Activated B cell treated with CpG ODN at 0.5 μM for 24 hours (primary cell): ENCODE results near the gene SIRT7. TPM values are rescaled to one million over a fixed set of nuclear protein-coding genes. Genes with fewer than 3 reads are reported as not detected.

ENCODE experiments used
- ATAC-seq: fragments of 200-7000 bp; cut with Tn5 transposase; one replicate; pipeline ENCODE4 v1.10.0; 2021; ENCODE audit warnings: low read depth, mild to moderate bottlenecking, moderate library complexity
- CTCF ChIA-PET: fragments of 350-600 bp; sonication (Branson Sonifier 250); formaldehyde crosslinking; loops from one replicate; lab custom pipeline; 2021; ENCODE audit warnings: antibody characterized with exemption; lab: Charles Lee
- POLR2A ChIA-PET: fragments of 350-600 bp; sonication (Branson Sonifier 250); formaldehyde crosslinking; loops from one replicate; lab custom pipeline; 2021; ENCODE audit warnings: antibody characterized with exemption; lab: Charles Lee
- DNase-seq: peaks from one replicate; pipeline ENCODE4 v3.0.0; 2022
- H3K27ac Mint-ChIP-seq: one replicate; pipeline ENCODE4 v1.8.0; 2020; ENCODE audit warnings: mixed read lengths
- H3K27me3 Mint-ChIP-seq: one replicate; pipeline ENCODE4 v1.8.0; 2021; ENCODE audit warnings: mixed read lengths
- H3K36me3 Mint-ChIP-seq: one replicate; pipeline ENCODE4 v1.8.0; 2021; ENCODE audit warnings: low read depth, mixed read lengths
- H3K4me1 Mint-ChIP-seq: one replicate; pipeline ENCODE4 v1.8.0; 2021; ENCODE audit warnings: mixed read lengths
- H3K4me3 Mint-ChIP-seq: one replicate; pipeline ENCODE4 v1.8.0; 2020; ENCODE audit warnings: mild to moderate bottlenecking, mixed read lengths
- H3K9me3 Mint-ChIP-seq: one replicate; pipeline ENCODE4 v1.8.0; 2020; ENCODE audit warnings: mixed read lengths
- intact Hi-C: fragments of 100-400 bp; cut with micrococcal nuclease; formaldehyde crosslinking; loops from one replicate; pipeline ENCODE4 v1.15.1; 2024
- total RNA-seq: library from RNA; stranded (reverse); gene quantifications from 2 replicates; pipeline ENCODE4 v1.2.3, GENCODE V29; 2022
- TF ChIP-seq, protein P1 (sequence below): fragments of 200-600 bp; IDR thresholded peaks from one replicate; pipeline ENCODE4 v1.8.0; 2022; ENCODE audit warnings: antibody characterized with exemption, mild to moderate bottlenecking

The SIRT7 gene
- total RNA-seq, 1 donor from 2014 or later, result 66.4 TPM

DNA sequence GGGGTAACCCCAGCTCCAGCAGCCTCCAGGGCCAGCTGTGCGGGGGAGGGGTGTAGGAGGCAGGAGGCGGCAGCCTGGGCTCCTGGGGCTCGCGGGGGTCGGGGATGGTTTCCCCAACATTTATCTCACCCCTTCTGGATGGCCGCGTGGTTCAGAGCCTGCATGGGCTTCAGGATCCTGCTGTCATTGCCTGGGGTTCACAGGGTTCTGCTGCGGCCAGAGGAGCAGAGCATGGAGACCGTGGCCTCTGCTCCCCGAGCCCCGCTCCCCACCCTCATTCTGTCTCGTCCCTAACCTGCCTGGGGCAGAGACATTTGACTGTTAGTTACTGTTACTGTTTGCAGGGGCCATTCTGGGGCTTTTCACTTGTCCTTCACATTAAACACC, 24.2 kb upstream of the SIRT7 start:
- TF ChIP-seq, protein P1, sequence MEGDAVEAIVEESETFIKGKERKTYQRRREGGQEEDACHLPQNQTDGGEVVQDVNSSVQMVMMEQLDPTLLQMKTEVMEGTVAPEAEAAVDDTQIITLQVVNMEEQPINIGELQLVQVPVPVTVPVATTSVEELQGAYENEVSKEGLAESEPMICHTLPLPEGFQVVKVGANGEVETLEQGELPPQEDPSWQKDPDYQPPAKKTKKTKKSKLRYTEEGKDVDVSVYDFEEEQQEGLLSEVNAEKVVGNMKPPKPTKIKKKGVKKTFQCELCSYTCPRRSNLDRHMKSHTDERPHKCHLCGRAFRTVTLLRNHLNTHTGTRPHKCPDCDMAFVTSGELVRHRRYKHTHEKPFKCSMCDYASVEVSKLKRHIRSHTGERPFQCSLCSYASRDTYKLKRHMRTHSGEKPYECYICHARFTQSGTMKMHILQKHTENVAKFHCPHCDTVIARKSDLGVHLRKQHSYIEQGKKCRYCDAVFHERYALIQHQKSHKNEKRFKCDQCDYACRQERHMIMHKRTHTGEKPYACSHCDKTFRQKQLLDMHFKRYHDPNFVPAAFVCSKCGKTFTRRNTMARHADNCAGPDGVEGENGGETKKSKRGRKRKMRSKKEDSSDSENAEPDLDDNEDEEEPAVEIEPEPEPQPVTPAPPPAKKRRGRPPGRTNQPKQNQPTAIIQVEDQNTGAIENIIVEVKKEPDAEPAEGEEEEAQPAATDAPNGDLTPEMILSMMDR, result no peak
- H3K4me1 Mint-ChIP-seq, result peaks cover 9% of the 10 kb centered on the region

DNA sequence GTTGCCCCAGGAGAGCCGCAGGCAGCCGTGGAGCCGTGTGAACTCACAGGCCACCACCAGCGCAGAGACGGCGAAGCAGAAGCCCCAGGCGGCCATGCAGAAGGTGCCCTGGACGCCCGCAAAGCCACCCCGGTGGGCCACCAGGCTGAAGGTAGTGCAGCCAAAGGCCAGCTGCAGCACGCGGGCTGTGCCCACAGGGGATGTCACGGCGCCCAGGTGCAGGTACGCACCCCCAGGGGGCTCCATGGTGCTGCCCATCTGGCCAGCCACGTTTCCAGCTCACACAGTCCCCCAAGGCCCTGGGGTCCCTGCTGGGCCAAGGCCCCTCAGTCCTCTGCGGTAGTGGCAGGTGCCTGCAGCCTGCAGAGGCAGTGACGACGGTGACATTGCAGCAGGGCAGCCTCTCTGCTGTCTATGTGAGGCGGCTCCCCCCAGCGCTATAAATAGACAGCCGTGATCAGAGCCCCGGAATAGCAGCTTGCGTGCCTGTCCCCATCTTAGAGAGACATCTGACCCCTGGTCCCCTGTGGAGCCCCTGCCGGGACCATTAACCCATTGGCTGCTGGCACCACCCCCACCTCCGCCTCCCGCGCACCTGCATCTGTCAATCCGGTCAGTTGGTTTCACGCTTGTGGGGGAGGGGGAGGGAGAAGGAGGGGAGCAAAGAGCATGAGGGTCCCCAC, 23.6 kb upstream of the SIRT7 start:
- TF ChIP-seq, protein P1, result no peak
- H3K4me1 Mint-ChIP-seq, result peaks cover 10% of the 10 kb centered on the region
- ATAC-seq (no peak), DNase-seq (no peak)
- POLR2A ChIA-PET, result no interaction called here
- intact Hi-C loops, result no loop called here
- no peaks in the 10 kb centered on the region for H3K9me3 Mint-ChIP-seq
- no peak overlapping the region for H3K27ac Mint-ChIP-seq
- no peaks in the 10 kb centered on the region for H3K36me3 Mint-ChIP-seq
- H3K27me3 Mint-ChIP-seq, result peaks cover 3% of the 10 kb centered on the region
- H3K4me3 Mint-ChIP-seq, result no peak overlapping the region
- CTCF ChIA-PET, result no interaction called here

More for the DNA sequence above, 24.2 kb upstream of the SIRT7 start:
- intact Hi-C loops, result no loop called here
- Mint-ChIP-seq H3K9me3 (no peaks in the 10 kb centered on the region), H3K36me3 (no peaks in the 10 kb centered on the region), H3K27ac (no peak overlapping the region), H3K27me3 (peaks cover 6% of the 10 kb centered on the region), H3K4me3 (no peak overlapping the region)
- POLR2A ChIA-PET, result no interaction called here
- ATAC-seq (no peak), DNase-seq (no peak)
- CTCF ChIA-PET, result no interaction called here

DNA sequence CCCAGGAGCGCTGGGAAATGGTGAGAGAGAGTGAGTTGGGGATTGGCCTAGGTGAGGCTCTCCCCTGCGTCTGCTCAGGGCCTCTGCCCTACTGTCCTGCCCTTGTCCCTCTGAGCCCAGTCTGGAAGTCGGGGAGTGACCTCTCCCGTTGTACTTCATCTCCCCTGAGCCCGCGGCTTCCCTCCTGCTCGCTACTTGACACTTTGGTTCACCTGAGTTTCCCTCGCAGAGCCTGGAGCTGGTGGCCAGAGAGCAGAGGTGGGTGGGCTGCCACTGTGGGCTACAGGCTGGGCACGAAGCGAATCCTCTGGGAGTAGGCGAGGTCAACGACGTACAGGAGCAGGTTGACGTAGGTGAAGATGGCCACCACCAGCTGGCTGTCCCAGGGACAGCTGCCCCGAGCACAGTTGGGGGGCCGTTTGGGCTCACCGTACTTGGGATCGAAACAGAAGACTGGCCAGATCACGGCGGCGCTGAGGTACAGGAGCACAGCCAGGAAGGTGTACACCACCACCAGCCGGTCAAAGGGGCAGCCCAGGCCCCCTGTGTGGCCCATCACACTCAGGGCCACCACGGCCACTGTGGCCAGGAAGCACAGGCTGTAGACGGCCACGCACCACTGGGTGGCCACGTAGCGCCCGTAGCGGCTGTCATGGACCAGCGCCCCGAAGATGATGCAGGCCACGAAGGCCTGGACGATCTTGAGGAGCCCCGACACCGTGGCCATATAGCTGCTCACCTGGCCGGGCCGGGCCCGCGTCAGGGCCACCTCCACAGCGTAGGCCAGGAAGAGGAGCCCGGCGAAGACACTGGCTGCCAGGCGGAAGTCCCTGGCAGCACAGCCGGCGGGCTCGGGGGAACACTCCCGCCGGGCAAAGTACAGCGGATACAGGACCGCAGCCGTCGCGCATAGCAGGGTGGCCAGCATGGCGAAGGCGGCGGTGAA, 22.8 kb upstream of the SIRT7 start:
- H3K9me3 Mint-ChIP-seq, result no peaks in the 10 kb centered on the region
- H3K27ac Mint-ChIP-seq, result no peak overlapping the region
- H3K27me3 Mint-ChIP-seq, result peaks cover 3% of the 10 kb centered on the region

DNA sequence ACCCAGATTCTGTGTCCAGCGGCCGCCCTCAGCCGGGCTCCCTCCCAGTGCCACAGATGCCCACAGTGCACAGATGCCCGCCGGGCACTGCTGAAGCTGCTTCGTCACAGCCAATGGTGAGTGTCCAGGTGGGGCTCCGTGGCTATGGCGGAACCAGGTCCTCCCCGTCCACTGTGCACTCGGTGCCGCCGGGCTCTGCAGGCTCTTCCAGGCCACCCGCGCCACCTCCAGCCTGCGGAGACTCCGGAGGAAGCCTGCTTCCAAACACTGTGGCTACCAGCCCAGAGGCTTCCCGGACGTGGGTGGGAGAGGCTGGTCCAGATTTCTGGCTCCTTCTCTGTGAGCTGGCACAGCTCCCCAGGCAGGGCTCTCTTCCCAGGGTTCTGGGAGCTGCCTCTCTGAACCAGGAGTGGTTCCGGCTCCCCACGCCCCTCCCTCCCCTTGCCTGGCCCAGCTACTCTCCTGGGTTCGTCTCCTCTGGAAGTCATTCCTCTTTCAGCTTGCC, 22.0 kb upstream of the SIRT7 start:
- CTCF ChIA-PET, result no interaction called here
- intact Hi-C loops, result loop anchor here (5.0 kb wide), 1 partner anchor 157 kb away; the partner anchor contains the start of gene FASN

More for the DNA sequence above, 22.8 kb upstream of the SIRT7 start:
- Mint-ChIP-seq H3K36me3 (no peaks in the 10 kb centered on the region), H3K4me3 (no peak overlapping the region), H3K4me1 (peaks cover 15% of the 10 kb centered on the region)
- TF ChIP-seq, protein P1, result no peak
- ChIA-PET CTCF (no interaction called here), POLR2A (no interaction called here)
- no peak for DNase-seq
- intact Hi-C loops, result no loop called here
- ATAC-seq, result no peak

More for the DNA sequence above, 22.0 kb upstream of the SIRT7 start:
- TF ChIP-seq, protein P1, result no peak
- Mint-ChIP-seq H3K36me3 (no peaks in the 10 kb centered on the region), H3K27ac (no peak overlapping the region), H3K4me3 (no peak overlapping the region), H3K4me1 (peaks cover 17% of the 10 kb centered on the region), H3K27me3 (peaks cover 3% of the 10 kb centered on the region), H3K9me3 (no peaks in the 10 kb centered on the region)
- no peak for DNase-seq
- ATAC-seq, result no peak
- POLR2A ChIA-PET, result no interaction called here
